Endothelial cell of umbilical vein (primary cell): Measurements from ENCODE around the gene FAM13C. TPM values are rescaled to one million over a fixed set of nuclear protein-coding genes. Genes with fewer than 3 reads are reported as not detected.

Experiments used
- BruUV-seq: library from RNA; stranded (reverse); fragments of 400-500 nt; replicated peaks from 2 replicates; lab custom pipeline; 2021; lab: Mats Ljungman, UMichigan
- CTCF ChIA-PET: fragments of 300-600, 350-600 bp; sonication (Branson Sonifier 250); formaldehyde crosslinking; loops from one replicate; lab custom pipeline; 2021; ENCODE audit warnings: antibody characterized with exemption, inconsistent platforms; lab: Charles Lee
- POLR2A ChIA-PET: fragments of 300-600, 350-600 bp; sonication (Branson Sonifier 250); formaldehyde crosslinking; loops from one replicate; lab custom pipeline; 2021; ENCODE audit warnings: antibody characterized with exemption, inconsistent platforms; lab: Charles Lee
- DNase-seq: peaks from one replicate; pipeline ENCODE4 v3.0.0-alpha.2; 2011; ENCODE audit warnings: low read depth, low spot score
- FAIRE-seq: peaks from 2 replicates; lab custom pipeline; 2011; peaks lifted over from hg19 to GRCh38; lab: Jason Lieb, UNC
- H2AFZ ChIP-seq: 2 replicates; pipeline ENCODE4 v1.6.0; 2012; ENCODE audit warnings: low read depth, low read length, control low read depth, inconsistent platforms
- H3K27ac ChIP-seq: 2 replicates; pipeline ENCODE4 v1.5.1; 2011; ENCODE audit warnings: low read depth, mild to moderate bottlenecking, control low read depth, low read length, moderate library complexity; ENCODE audit not compliant: insufficient read depth
- H3K27me3 ChIP-seq, 2 experiments: 2 replicates each; pipeline versions ENCODE4 v1.6.0 to v1.6.1; 2011; ENCODE audit warnings: low read length in 2 of 2, mixed read lengths in 1 of 2; ENCODE audit not compliant: control insufficient read depth in 2 of 2, insufficient read depth in 2 of 2
- H3K36me3 ChIP-seq, 2 experiments: 2 replicates in 1 of 2; 3 replicates in 1 of 2; pipeline ENCODE4 v1.5.1; 2011; ENCODE audit warnings: low read length in 2 of 2, mild to moderate bottlenecking in 1 of 2, moderate library complexity in 1 of 2; ENCODE audit not compliant: control insufficient read depth in 2 of 2, insufficient read depth in 2 of 2; ENCODE audit errors: extremely low read depth in 1 of 2
- H3K4me1 ChIP-seq: 3 replicates; pipeline ENCODE4 v1.5.1; 2011; ENCODE audit warnings: mild to moderate bottlenecking, low read length; ENCODE audit not compliant: control insufficient read depth, insufficient read depth; ENCODE audit errors: extremely low read depth
- H3K4me2 ChIP-seq: 2 replicates; pipeline ENCODE4 v1.6.1; 2011; ENCODE audit warnings: low read length, control low read depth, mixed read lengths; ENCODE audit not compliant: insufficient read depth
- H3K4me3 ChIP-seq, 3 experiments: fragments of 200-600 bp in 1 of 3; sonication (generic), shearing (Covaris generic) in 1 of 3; replicated peaks in 1 of 3; 2 replicates each; pipeline ENCODE4 v1.5.1; 2011 to 2016; ENCODE audit warnings: control low read depth in 3 of 3, low read length in 3 of 3, mild to moderate bottlenecking in 2 of 3, inconsistent platforms in 1 of 3, low read depth in 1 of 3, moderate library complexity in 1 of 3; ENCODE audit not compliant: insufficient read depth in 1 of 3
- H3K79me2 ChIP-seq: 2 replicates; pipeline ENCODE4 v1.6.0; 2012; ENCODE audit warnings: low read length, inconsistent platforms; ENCODE audit not compliant: control insufficient read depth, insufficient read depth
- H3K9ac ChIP-seq: replicated peaks from 2 replicates; pipeline ENCODE3; 2011; ENCODE audit warnings: low read length, control low read depth; ENCODE audit not compliant: insufficient read depth; ENCODE audit errors: extremely low read depth
- H3K9me1 ChIP-seq: replicated peaks from 3 replicates; pipeline ENCODE4 v1.6.0; 2011; ENCODE audit warnings: mild to moderate bottlenecking, low read length; ENCODE audit not compliant: control insufficient read depth, insufficient read depth; ENCODE audit errors: extremely low read depth
- H3K9me3 ChIP-seq: replicated peaks from 2 replicates; pipeline ENCODE4 v1.5.1; 2012; ENCODE audit warnings: low read length, inconsistent platforms; ENCODE audit not compliant: control insufficient read depth, insufficient read depth
- H4K20me1 ChIP-seq: replicated peaks from 2 replicates; pipeline ENCODE3; 2011; ENCODE audit warnings: mild to moderate bottlenecking, low read length; ENCODE audit not compliant: control insufficient read depth, insufficient read depth; ENCODE audit errors: extremely low read depth
- CTCF ChIP-seq, 2 donors: IDR thresholded peaks; 1 replicate in 1 of 2; 2 replicates in 1 of 2; pipeline ENCODE4 v1.5.1; 2011; ENCODE audit warnings: low read length in 2 of 2, mild to moderate bottlenecking in 2 of 2, moderate library complexity in 2 of 2, control low read depth in 1 of 2, inconsistent platforms in 1 of 2, low read depth in 1 of 2; ENCODE audit not compliant: insufficient read depth in 1 of 2; ENCODE audit errors: extremely low read depth in 1 of 2
- EZH2 ChIP-seq: IDR thresholded peaks from 2 replicates; pipeline ENCODE4 v1.6.1; 2012; ENCODE audit warnings: borderline replicate concordance, low read depth, mild to moderate bottlenecking, moderate library complexity, low read length, inconsistent platforms; ENCODE audit not compliant: severe bottlenecking
- FOS ChIP-seq: IDR thresholded peaks from 2 replicates; pipeline ENCODE4 v1.6.1; 2011; ENCODE audit warnings: mild to moderate bottlenecking, low read length, moderate library complexity, borderline replicate concordance; ENCODE audit not compliant: insufficient read depth
- GATA2 ChIP-seq: IDR thresholded peaks from 2 replicates; pipeline ENCODE4 v1.7.0; 2011; ENCODE audit warnings: low read depth, mild to moderate bottlenecking, moderate library complexity, mixed read lengths, low read length; ENCODE audit not compliant: insufficient read length, insufficient read depth
- JUN ChIP-seq: IDR thresholded peaks from 2 replicates; pipeline ENCODE4 v1.6.1; 2011; ENCODE audit warnings: borderline replicate concordance, low read depth; ENCODE audit not compliant: insufficient read length, insufficient read depth
- MAX ChIP-seq: IDR thresholded peaks from 2 replicates; pipeline ENCODE4 v1.6.1; 2011; ENCODE audit not compliant: insufficient read depth, insufficient read length
- MYC ChIP-seq: IDR thresholded peaks from one replicate; pipeline ENCODE4 v1.6.1; 2011; ENCODE audit warnings: mild to moderate bottlenecking, low read depth, low read length
- POLR2A ChIP-seq: IDR thresholded peaks from 2 replicates; pipeline ENCODE4 v1.6.1; 2012; ENCODE audit warnings: low read depth, mild to moderate bottlenecking, control low read depth, low read length
- POLR2AphosphoS5 ChIP-seq: IDR thresholded peaks from 2 replicates; pipeline ENCODE4 v1.6.1; 2012; ENCODE audit warnings: low read depth, mild to moderate bottlenecking, control low read depth, low read length, moderate library complexity; ENCODE audit not compliant: insufficient read depth
- dilution Hi-C: fragments of 300-500 bp; cut with MboI; formaldehyde crosslinking; loops from one replicate; pipeline ENCODE4 v1.15.0; 2019; ENCODE audit warnings: low sequenced_read_pairs; ENCODE audit not compliant: extremely low pct_ligation_motif_present
- intact Hi-C: fragments of 100-400 bp; cut with micrococcal nuclease; formaldehyde crosslinking; loops from one replicate; pipeline ENCODE4 v1.10.0; 2022
- polyA plus RNA-seq, 4 experiments: library from polyadenylated mRNA; depleted of rRNA in 3 of 4; stranded (reverse) in 3 of 4; unstranded in 1 of 4; fragments of >200 nt; gene quantifications; 2 replicates each; pipeline versions ENCODE4 v1.2.1 to v1.2.3, GENCODE V29; 2011 to 2012; ENCODE audit warnings: missing spikeins in 1 of 4
- total RNA-seq: library from RNA; stranded (reverse); gene quantifications from 2 replicates; pipeline ENCODE4 v1.2.3, GENCODE V29; 2021

The FAM13C gene
- total and polyA plus RNA-seq, 2 donors (not counting 3 experiments of a cell fraction or from before 2014, with no cell fraction given): 0.03 TPM; not detected in 1

GRCh38 chr10:59206204-59206720 lies 156.1 kb downstream of the FAM13C start:
- H3K27me3 ChIP-seq: no peaks in the 10 kb centered on the region
- H3K79me2 ChIP-seq: no peaks in the 10 kb centered on the region
- CTCF ChIA-PET: no interaction called here
- DNase-seq: no peak
- no peaks in the 10 kb centered on the region for H3K4me1 ChIP-seq
- H4K20me1 ChIP-seq: no peaks in the 10 kb centered on the region
- no peak overlapping the region for H3K27ac ChIP-seq
- no peaks in the 10 kb centered on the region for H3K9me1 ChIP-seq
- POLR2A ChIA-PET: no interaction called here
- H2AFZ ChIP-seq: no peak overlapping the region
- no peak overlapping the region for H3K4me3 ChIP-seq
- BruUV-seq: no TSS peak
- no peaks in the 10 kb centered on the region for H3K36me3 ChIP-seq
- intact Hi-C loops (no loop called here), dilution Hi-C loops (no loop called here)
- TF ChIP-seq MYC: no peak
- no peak for TF ChIP-seq MAX
- TF ChIP-seq EZH2: no peak
- TF ChIP-seq GATA2: no peak
- no peak for TF ChIP-seq JUN
- TF ChIP-seq FOS: no peak
- TF ChIP-seq POLR2AphosphoS5: no peak
- no peak for TF ChIP-seq CTCF (IDR thresholded peaks at IDR 0.05; ENCODE audit: extremely low read depth in 1 of 2, insufficient read depth in 1 of 2, low read depth in 1 of 2, low read length in 2 of 2)
- TF ChIP-seq POLR2A: no peak
- H3K9me3 ChIP-seq: no peaks in the 10 kb centered on the region
- FAIRE-seq: no peak
- no peak overlapping the region for H3K9ac ChIP-seq
- H3K4me2 ChIP-seq: no peak overlapping the region

Other genes with a start within 250 kb of the FAM13C start
- not detected in 2 replicates for gene PHYHIPL, start 185.9 kb downstream of the FAM13C start, total RNA-seq
- gene PHYHIPL, start 185.9 kb downstream of the FAM13C start, polyA plus RNA-seq: not detected in 2 replicates